Loucy (cell line): ENCODE measurements around the gene MYMK.
A peak's percentile ranks its signal among the peaks of the same experiment; 100 is the strongest.

Source experiments
- H2AFZ ChIP-seq: fragments of 200-600 bp; sonication (generic); 2 replicates; pipeline ENCODE4 v1.6.0; 2016; ENCODE audit warnings: antibody characterized with exemption, mild to moderate bottlenecking, low read length, moderate library complexity
- H3F3A ChIP-seq: fragments of 200-600 bp; 2 replicates; pipeline ENCODE4 v1.6.0; 2016; ENCODE audit warnings: antibody characterized with exemption, low read depth, mild to moderate bottlenecking
- H3K27me3 ChIP-seq: fragments of 200-600 bp; sonication (generic); 2 replicates; pipeline ENCODE4 v1.6.1; 2014; ENCODE audit warnings: low read length, mild to moderate bottlenecking; ENCODE audit not compliant: insufficient read depth, poor library complexity, severe bottlenecking
- H3K36me3 ChIP-seq: fragments of 200-600 bp; sonication (generic); 2 replicates; pipeline ENCODE4 v1.6.1; 2016; ENCODE audit warnings: low read length; ENCODE audit not compliant: insufficient read depth
- H3K4me1 ChIP-seq: fragments of 200-600 bp; sonication (generic); 2 replicates; pipeline ENCODE4 v1.5.1; 2014; ENCODE audit warnings: low read length, mild to moderate bottlenecking; ENCODE audit not compliant: insufficient read depth, poor library complexity, severe bottlenecking
- H3K4me2 ChIP-seq: fragments of 200-600 bp; sonication (generic); 2 replicates; pipeline ENCODE4 v1.6.0; 2014; ENCODE audit warnings: antibody characterized with exemption, low read length, low read depth, mild to moderate bottlenecking; ENCODE audit not compliant: poor library complexity, severe bottlenecking
- H3K4me3 ChIP-seq: fragments of 200-600 bp; sonication (generic); 2 replicates; pipeline ENCODE4 v1.5.1; 2014; ENCODE audit warnings: low read length, mild to moderate bottlenecking, mixed read lengths; ENCODE audit not compliant: poor library complexity, severe bottlenecking
- H3K79me2 ChIP-seq: fragments of 200-600 bp; sonication (generic); 2 replicates; pipeline ENCODE4 v1.6.1; 2014; ENCODE audit warnings: low read length; ENCODE audit not compliant: insufficient read depth
- H3K9ac ChIP-seq: fragments of 200-600 bp; sonication (generic); 2 replicates; pipeline ENCODE4 v1.6.0; 2014; ENCODE audit warnings: mild to moderate bottlenecking, low read depth, low read length, moderate library complexity; ENCODE audit not compliant: poor library complexity, severe bottlenecking
- H3K9me2 ChIP-seq: fragments of 200-600 bp; sonication (generic); replicated peaks from 2 replicates; pipeline ENCODE4 v1.6.1; 2016; ENCODE audit warnings: low read depth, low read length, mixed read lengths
- H3K9me3 ChIP-seq: fragments of 200-600 bp; sonication (generic); 2 replicates; pipeline ENCODE4 v1.6.1; 2014; ENCODE audit warnings: mild to moderate bottlenecking, antibody characterized with exemption, low read length, low read depth; ENCODE audit not compliant: insufficient read depth
- H4K20me1 ChIP-seq: fragments of 200-600 bp; sonication (generic); 2 replicates; pipeline ENCODE4 v1.6.0; 2014; ENCODE audit warnings: antibody characterized with exemption, low read length, mild to moderate bottlenecking; ENCODE audit not compliant: insufficient read depth, poor library complexity, severe bottlenecking
- CTCF ChIP-seq: fragments of 200-600 bp; sonication (generic); conservative IDR thresholded peaks from 2 replicates; pipeline ENCODE4 v1.5.1; 2014; ENCODE audit warnings: mild to moderate bottlenecking, antibody characterized with exemption, low read length
- EZH2phosphoT487 ChIP-seq: fragments of 200-600 bp; IDR thresholded peaks from 2 replicates; pipeline ENCODE4 v1.6.1; 2018; ENCODE audit warnings: antibody characterized with exemption, mild to moderate bottlenecking, moderate library complexity, borderline replicate concordance

The MYMK gene

GRCh38 chr9:133533857-133534256 is 9.1 kb upstream of the MYMK start:
- Histone ChIP-seq H2AFZ (no peak overlapping the region), H3K79me2 (no peaks in the 10 kb centered on the region), H3K9ac (peak overlapping the region; percentile 58), H4K20me1 (no peaks in the 10 kb centered on the region), H3K27me3 (no peaks in the 10 kb centered on the region), H3F3A (no peaks in the 10 kb centered on the region), H3K4me2 (peak overlapping the region; percentile 60), H3K36me3 (no peaks in the 10 kb centered on the region), H3K4me1 (peaks cover 22% of the 10 kb centered on the region), H3K9me3 (no peaks in the 10 kb centered on the region), H3K9me2 (no peaks in the 10 kb centered on the region), H3K4me3 (peak overlapping the region; percentile 63)
- TF ChIP-seq EZH2phosphoT487 = no peak
- TF ChIP-seq CTCF = no peak

GRCh38 chr9:133532937-133533668 is 8.3 kb upstream of the MYMK start:
- Histone ChIP-seq H3K79me2 (no peaks in the 10 kb centered on the region), H3K4me2 (no peak overlapping the region), H4K20me1 (no peaks in the 10 kb centered on the region), H3K4me3 (no peak overlapping the region), H2AFZ (no peak overlapping the region), H3K9ac (peak overlapping the region; percentile 21), H3K9me3 (no peaks in the 10 kb centered on the region), H3K4me1 (peaks cover 22% of the 10 kb centered on the region), H3K36me3 (no peaks in the 10 kb centered on the region), H3K9me2 (no peaks in the 10 kb centered on the region), H3F3A (no peaks in the 10 kb centered on the region), H3K27me3 (no peaks in the 10 kb centered on the region)
- TF ChIP-seq EZH2phosphoT487 = no peak
- TF ChIP-seq CTCF = peak; percentile 88

GRCh38 chr9:133531293-133531692 is 6.5 kb upstream of the MYMK start:
- Histone ChIP-seq H2AFZ (no peak overlapping the region), H3K4me1 (peaks cover 33% of the 10 kb centered on the region), H3K9ac (no peak overlapping the region), H3K9me2 (no peaks in the 10 kb centered on the region), H3K27me3 (no peaks in the 10 kb centered on the region), H4K20me1 (no peaks in the 10 kb centered on the region), H3K79me2 (no peaks in the 10 kb centered on the region), H3K4me2 (no peak overlapping the region), H3K9me3 (no peaks in the 10 kb centered on the region), H3F3A (no peaks in the 10 kb centered on the region), H3K36me3 (no peaks in the 10 kb centered on the region), H3K4me3 (no peak overlapping the region)
- TF ChIP-seq CTCF = no peak
- TF ChIP-seq EZH2phosphoT487 = no peak
